RWPE1 (cell line): Measurements from ENCODE around the gene LEO1.

Experiments used
- CTCF ChIA-PET: fragments of 350-600 bp; sonication (Branson Sonifier 250); formaldehyde crosslinking; extraction: SDS; loops from one replicate; lab custom pipeline; 2021; lab: Yijun Ruan, JAX
- POLR2A ChIA-PET: fragments of 400-600 bp; formaldehyde crosslinking; extraction: SDS; loops from one replicate; lab custom pipeline; 2020; ENCODE audit warnings: antibody characterized with exemption; ENCODE audit not compliant: low non-redundant PET; lab: Yijun Ruan, JAX
- DNase-seq: peaks from one replicate; pipeline ENCODE4 v3.0.0; 2012; ENCODE audit warnings: low spot score
- H3K27ac ChIP-seq: fragments of 450-650 bp; 2 replicates; pipeline ENCODE4 v1.5.1; 2017
- TF ChIP-seq, protein P1 (sequence below): fragments of 450-650 bp; conservative IDR thresholded peaks from 2 replicates; pipeline ENCODE4 v1.5.1; 2017; ENCODE audit warnings: low read depth, mild to moderate bottlenecking

LEO1 gene

DNA sequence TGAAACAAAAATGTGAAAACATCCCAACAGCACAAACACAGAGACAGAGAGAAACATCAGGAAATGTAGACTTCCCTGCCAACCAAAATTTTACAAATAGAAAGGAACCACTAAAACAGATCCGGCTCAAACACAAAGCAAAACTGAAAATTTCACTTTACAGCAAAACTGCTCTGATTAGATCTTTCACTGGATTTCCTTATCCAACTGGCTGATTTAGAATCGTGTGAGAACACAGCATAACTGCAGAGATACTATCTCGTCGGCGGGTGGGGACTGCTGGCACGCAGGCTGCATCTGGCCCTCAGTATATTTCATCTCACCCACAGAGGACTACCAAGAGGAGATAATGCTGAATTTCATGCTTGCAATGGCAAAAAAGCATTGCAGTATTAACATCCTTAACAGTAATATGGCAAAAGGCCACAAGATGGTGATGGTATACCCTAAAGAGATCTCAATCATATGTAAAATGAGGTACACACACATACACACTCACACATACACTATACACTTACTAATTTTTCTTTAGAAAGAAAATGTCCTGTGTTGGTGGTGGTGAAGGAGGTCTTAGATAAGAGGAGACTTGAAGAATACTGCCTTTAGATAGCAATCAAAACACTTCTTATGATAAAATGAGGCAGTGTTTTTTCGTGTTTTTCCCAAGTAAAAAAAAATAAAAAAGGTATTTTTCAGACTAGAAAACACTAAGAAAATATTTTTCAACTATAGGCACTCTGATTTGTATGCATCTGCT is 10.6 kb upstream of the LEO1 start:
- peak; percentile 77 for DNase-seq
- CTCF ChIA-PET = interaction anchor here (0.7 kb wide), 1 partner anchor 377 kb away, joined by 4 read pairs; no protein-coding TSS in a partner anchor
- POLR2A ChIA-PET = interaction anchor here (0.7 kb wide), 1 partner anchor 87 kb away, joined by 4 read pairs; no protein-coding TSS in a partner anchor
- TF ChIP-seq, protein P1, sequence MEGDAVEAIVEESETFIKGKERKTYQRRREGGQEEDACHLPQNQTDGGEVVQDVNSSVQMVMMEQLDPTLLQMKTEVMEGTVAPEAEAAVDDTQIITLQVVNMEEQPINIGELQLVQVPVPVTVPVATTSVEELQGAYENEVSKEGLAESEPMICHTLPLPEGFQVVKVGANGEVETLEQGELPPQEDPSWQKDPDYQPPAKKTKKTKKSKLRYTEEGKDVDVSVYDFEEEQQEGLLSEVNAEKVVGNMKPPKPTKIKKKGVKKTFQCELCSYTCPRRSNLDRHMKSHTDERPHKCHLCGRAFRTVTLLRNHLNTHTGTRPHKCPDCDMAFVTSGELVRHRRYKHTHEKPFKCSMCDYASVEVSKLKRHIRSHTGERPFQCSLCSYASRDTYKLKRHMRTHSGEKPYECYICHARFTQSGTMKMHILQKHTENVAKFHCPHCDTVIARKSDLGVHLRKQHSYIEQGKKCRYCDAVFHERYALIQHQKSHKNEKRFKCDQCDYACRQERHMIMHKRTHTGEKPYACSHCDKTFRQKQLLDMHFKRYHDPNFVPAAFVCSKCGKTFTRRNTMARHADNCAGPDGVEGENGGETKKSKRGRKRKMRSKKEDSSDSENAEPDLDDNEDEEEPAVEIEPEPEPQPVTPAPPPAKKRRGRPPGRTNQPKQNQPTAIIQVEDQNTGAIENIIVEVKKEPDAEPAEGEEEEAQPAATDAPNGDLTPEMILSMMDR = peak; percentile 81
- H3K27ac ChIP-seq = peak overlapping the region; percentile 89

DNA sequence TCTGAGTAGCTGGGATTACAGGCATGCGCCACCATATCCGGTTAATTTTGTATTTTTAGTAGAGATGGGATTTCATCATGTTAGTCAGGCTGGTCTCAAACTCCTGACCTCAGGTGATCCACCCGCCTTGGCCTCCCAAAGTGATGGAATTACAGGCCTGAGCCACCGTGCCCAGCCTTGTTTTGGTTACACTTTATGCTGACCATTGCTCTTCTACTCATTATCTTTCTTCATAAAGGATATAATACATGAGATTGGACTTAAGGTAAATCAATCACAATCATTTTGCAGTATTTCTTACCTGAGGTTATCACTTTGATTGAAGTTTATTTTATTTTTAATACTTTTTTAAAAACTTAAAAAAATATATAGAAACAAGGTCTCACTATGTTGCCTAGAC is 2.2 kb upstream of the LEO1 start:
- CTCF ChIA-PET = no interaction called here

GRCh38 chr15:51973220-51973619 is 1.6 kb upstream of the LEO1 start:
- H3K27ac ChIP-seq = peak overlapping the region; percentile 6; the same call in 1 of the 2 replicates
- POLR2A ChIA-PET = no interaction called here
- DNase-seq = no peak
- CTCF ChIA-PET = interaction anchor here (0.5 kb wide), 3 partner anchors 75 to 951 kb away, joined by 3 to 6 read pairs (median 4); no protein-coding TSS in a partner anchor
- TF ChIP-seq, protein P1 = no peak

More for the DNA sequence above, 2.2 kb upstream of the LEO1 start:
- TF ChIP-seq, protein P1 = no peak
- H3K27ac ChIP-seq = peak overlapping the region; percentile 6; the same call in 1 of the 2 replicates
- POLR2A ChIA-PET = no interaction called here
- DNase-seq = no peak

GRCh38 chr15:51971032-51971374 is 575 bp downstream of the LEO1 start:
- peak; percentile 32 for DNase-seq

GRCh38 chr15:51970132-51970817 is 1.3 kb downstream of the LEO1 start:
- POLR2A ChIA-PET = no interaction called here
- no peak for DNase-seq
- H3K27ac ChIP-seq = peak overlapping the region; percentile 56
- TF ChIP-seq, protein P1 = no peak
- CTCF ChIA-PET = interaction anchor here (1.0 kb wide), 1 partner anchor 82 kb away, joined by 4 read pairs; no protein-coding TSS in a partner anchor

More at GRCh38 chr15:51971032-51971374, 575 bp downstream of the LEO1 start:
- TF ChIP-seq, protein P1 = no peak
- H3K27ac ChIP-seq = peak overlapping the region; percentile 89
- CTCF ChIA-PET = interaction anchor here (0.7 to 1.0 kb wide), 3 partner anchors 20 to 232 kb away, joined by 3 to 4 read pairs (median 4); no protein-coding TSS in a partner anchor
- POLR2A ChIA-PET = interaction anchor here (0.6 kb wide), 1 partner anchor 22 kb away, joined by 4 read pairs; no protein-coding TSS in a partner anchor

DNA sequence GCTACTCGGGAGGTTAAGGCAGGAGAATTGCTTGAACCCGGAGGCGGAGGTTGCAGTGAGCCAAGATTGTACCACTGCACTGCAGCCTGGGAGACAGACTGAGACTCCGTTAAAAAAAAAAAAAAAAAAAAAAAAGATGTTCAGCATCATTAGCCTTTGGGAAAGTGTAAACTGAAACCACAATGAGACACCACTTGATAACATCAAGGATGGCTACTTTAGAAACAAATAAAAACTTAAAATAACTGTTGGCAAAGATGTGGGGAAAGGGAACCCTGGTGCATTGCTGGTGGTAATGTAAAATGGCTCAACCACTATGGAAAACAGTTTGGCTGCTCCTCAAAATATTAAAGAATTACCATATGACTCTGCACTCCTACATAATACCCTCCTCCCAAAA is 1.9 kb downstream of the LEO1 start:
- ChIA-PET CTCF (no interaction called here), POLR2A (no interaction called here)
- no peak for DNase-seq
- TF ChIP-seq, protein P1 = no peak
- peak overlapping the region; percentile 56 for H3K27ac ChIP-seq
